CD4-positive, alpha-beta T cell treated with Interleukin-6 for 4 hours (primary cell): Measurements from ENCODE around the gene ASB5.
"Not testable (repeated sequence)": the region's sequence is repeated elsewhere in the genome, so short reads cannot be mapped to it uniquely, and the experiment has no call there.

ENCODE experiments used
- DNase-seq: peaks from one replicate; pipeline ENCODE4 v3.0.0-alpha.2; 2020; ENCODE audit warnings: mixed read lengths

ASB5 gene

GRCh38 chr4:176217510-176217909, 51.5 kb downstream of the ASB5 start:
- DNase-seq = no peak

- DNase-seq = not testable (repeated sequence)
Observed at GRCh38 chr4:176212351-176212750, 56.7 kb downstream of the ASB5 start.

GRCh38 chr4:176210579-176211296, 58.3 kb downstream of the ASB5 start:
- DNase-seq = no peak

- DNase-seq = no peak
Observed at GRCh38 chr4:176210101-176210500, 58.9 kb downstream of the ASB5 start.

- no peak for DNase-seq
Observed at GRCh38 chr4:176209535-176209934, 59.5 kb downstream of the ASB5 start.

- DNase-seq = no peak
Observed at GRCh38 chr4:176207839-176208238, 61.2 kb downstream of the ASB5 start.

GRCh38 chr4:176205299-176205698, 63.7 kb downstream of the ASB5 start:
- no peak for DNase-seq

- no peak for DNase-seq
Observed at GRCh38 chr4:176198316-176198903, 70.6 kb downstream of the ASB5 start.

- peak; percentile 95 for DNase-seq
Observed at GRCh38 chr4:176195184-176195978, 73.6 kb downstream of the ASB5 start, which contains the start of gene SPATA4. Gene SPATA4 (minus strand): TSS chr4:176195585. CDS start chr4:176195562, 23 bp downstream.

GRCh38 chr4:176193938-176194337, 75.1 kb downstream of the ASB5 start:
- DNase-seq = no peak

- no peak for DNase-seq
Observed at GRCh38 chr4:176193126-176193525, 75.9 kb downstream of the ASB5 start.

GRCh38 chr4:176191974-176192373, 77.0 kb downstream of the ASB5 start:
- no peak for DNase-seq

- DNase-seq = no peak
Observed at GRCh38 chr4:176189891-176190795, 78.9 kb downstream of the ASB5 start.

GRCh38 chr4:176188654-176189053, 80.4 kb downstream of the ASB5 start:
- no peak for DNase-seq

GRCh38 chr4:176187624-176188023, 81.4 kb downstream of the ASB5 start:
- DNase-seq = no peak

GRCh38 chr4:176186671-176187395, 82.2 kb downstream of the ASB5 start:
- no peak for DNase-seq

- no peak for DNase-seq
Observed at GRCh38 chr4:176186067-176186466, 83.0 kb downstream of the ASB5 start.

- no peak for DNase-seq
Observed at GRCh38 chr4:176185051-176185450, 84.0 kb downstream of the ASB5 start.
